HepG2 (cell line): ENCODE measurements around the gene SHPK. TPM values are rescaled to one million over a fixed set of nuclear protein-coding genes. Genes with fewer than 3 reads are reported as not detected.
A peak's percentile ranks its signal among the peaks of the same experiment; 100 is the strongest.

Source experiments
- ATAC-seq: fragments of 200-7000 bp; cut with Tn5 transposase; 3 replicates; pipeline ENCODE4 v1.9.1; 2020; ENCODE audit warnings: mild to moderate bottlenecking, moderate library complexity
- BruUV-seq: library from RNA; stranded (reverse); fragments of 400-500 nt; replicated peaks from 2 replicates; lab custom pipeline; 2021; lab: Mats Ljungman, UMichigan
- CTCF ChIA-PET: fragments of 300-600 bp; formaldehyde crosslinking; extraction: SDS; loops from one replicate; lab custom pipeline; 2021; ENCODE audit warnings: low total read pairs, inconsistent platforms, low intra/inter-chr PET ratio; lab: Yijun Ruan, JAX
- POLR2A ChIA-PET: fragments of 350-600 bp; sonication (Branson Sonifier 250); formaldehyde crosslinking; loops from one replicate; lab custom pipeline; 2020; ENCODE audit warnings: antibody characterized with exemption, inconsistent platforms; lab: Yijun Ruan, JAX
- DNase-seq: peaks from one replicate; pipeline ENCODE4 v3.0.0-alpha.2; 2015; ENCODE audit warnings: low spot score
- FAIRE-seq: peaks from 3 replicates; lab custom pipeline; 2011; peaks lifted over from hg19 to GRCh38; lab: Jason Lieb, UNC
- H2AFZ ChIP-seq: one replicate; pipeline ENCODE4 v1.6.1; 2011; ENCODE audit warnings: low read length, inconsistent platforms
- H3K27ac ChIP-seq: fragments of 300-600 bp; 3 replicates; pipeline ENCODE4 v1.8.0; 2011; ENCODE audit warnings: mixed run types, mild to moderate bottlenecking, mixed read lengths, low read length, inconsistent platforms; ENCODE audit not compliant: insufficient read depth; ENCODE audit errors: extremely low read length
- H3K27me3 ChIP-seq, 2 experiments: fragments of 200-600 bp in 1 of 2; 2 replicates in 1 of 2; 3 replicates in 1 of 2; pipeline versions ENCODE4 v1.6.0 to v1.8.0; 2011; ENCODE audit warnings: low read length in 2 of 2, mild to moderate bottlenecking in 2 of 2, moderate library complexity in 2 of 2, inconsistent platforms in 1 of 2; ENCODE audit not compliant: insufficient read depth in 2 of 2, control insufficient read depth in 1 of 2
- H3K36me3 ChIP-seq, 2 experiments: fragments of 200-600 bp in 1 of 2; replicated peaks in 1 of 2; 2 replicates in 1 of 2; 3 replicates in 1 of 2; pipeline versions ENCODE4 v1.5.1 to v1.8.0; 2011; ENCODE audit warnings: low read length in 2 of 2, inconsistent platforms in 1 of 2; ENCODE audit not compliant: insufficient read depth in 2 of 2, control insufficient read depth in 1 of 2
- H3K4me1 ChIP-seq: 2 replicates; pipeline ENCODE4 v1.5.1; 2012; ENCODE audit warnings: low read length, inconsistent platforms; ENCODE audit not compliant: insufficient read depth
- H3K4me2 ChIP-seq: 2 replicates; pipeline ENCODE4 v1.6.0; 2011; ENCODE audit warnings: low read depth, low read length, inconsistent platforms
- H3K4me3 ChIP-seq, 3 experiments: fragments of 200-600 bp in 1 of 3; sonication (generic), shearing (Covaris generic) in 1 of 3; replicated peaks in 1 of 3; 2 replicates each; pipeline ENCODE4 v1.5.1; 2011 to 2016; ENCODE audit warnings: low read length in 3 of 3, inconsistent platforms in 2 of 3, low read depth in 2 of 3, mild to moderate bottlenecking in 2 of 3, control low read depth in 1 of 3, mixed read lengths in 1 of 3; ENCODE audit not compliant: insufficient read depth in 1 of 3
- H3K79me2 ChIP-seq: one replicate; pipeline ENCODE4 v1.6.1; 2011; ENCODE audit warnings: low read length, inconsistent platforms; ENCODE audit not compliant: insufficient read depth
- H3K9ac ChIP-seq: 2 replicates; pipeline ENCODE4 v1.6.0; 2011; ENCODE audit warnings: mild to moderate bottlenecking, low read depth, low read length, inconsistent platforms; ENCODE audit not compliant: insufficient read depth
- H3K9me3 ChIP-seq: 2 replicates; pipeline ENCODE4 v1.5.1; 2012; ENCODE audit warnings: mild to moderate bottlenecking, low read length
- H4K20me1 ChIP-seq: 2 replicates; pipeline ENCODE4 v1.6.0; 2011; ENCODE audit warnings: inconsistent platforms, mild to moderate bottlenecking, low read length, moderate library complexity; ENCODE audit not compliant: insufficient read depth
- CEBPG ChIP-seq: IDR thresholded peaks from 2 replicates; pipeline ENCODE4 v1.6.1; 2016
- DNMT3B ChIP-seq: conservative IDR thresholded peaks from 2 replicates; pipeline ENCODE4 v1.6.1; 2016; ENCODE audit warnings: missing biosample characterization, control low read depth
- HOXA7 ChIP-seq: sonication (generic); formaldehyde crosslinking; IDR thresholded peaks from 2 replicates; pipeline ENCODE4 v1.8.1; 2022; ENCODE audit warnings: mild to moderate bottlenecking, missing genetic modification reagents, moderate library complexity
- ISX ChIP-seq: sonication (generic); formaldehyde crosslinking; conservative IDR thresholded peaks from 2 replicates; pipeline ENCODE4 v1.5.0; 2020; ENCODE audit warnings: missing genetic modification reagents
- JDP2 ChIP-seq: sonication (generic); formaldehyde crosslinking; IDR thresholded peaks from 2 replicates; pipeline ENCODE4 v1.8.1; 2022; ENCODE audit warnings: missing genetic modification reagents, borderline replicate concordance
- KLF6 ChIP-seq: IDR thresholded peaks from 2 replicates; pipeline ENCODE4 v1.8.0; 2016; ENCODE audit warnings: missing biosample characterization, missing genetic modification reagents
- MAFF ChIP-seq: IDR thresholded peaks from 2 replicates; pipeline ENCODE4 v1.6.1; 2011; ENCODE audit warnings: low read depth, low read length, improper control_type of control experiment
- MED13 ChIP-seq: sonication (generic); formaldehyde crosslinking; IDR thresholded peaks from 2 replicates; pipeline ENCODE4 v1.5.0; 2020; ENCODE audit warnings: missing genetic modification reagents
- MED8 ChIP-seq: sonication (generic); formaldehyde crosslinking; IDR thresholded peaks from 2 replicates; pipeline ENCODE4 v1.8.1; 2023; ENCODE audit warnings: mild to moderate bottlenecking, missing genetic modification reagents; ENCODE audit not compliant: insufficient replicate concordance
- NCOR1 ChIP-seq: fragments of 200-600 bp; sonication (generic); IDR thresholded peaks from 2 replicates; pipeline ENCODE4 v1.7.0; 2017; ENCODE audit warnings: antibody characterized with exemption, low read length, borderline replicate concordance
- RORA ChIP-seq: sonication (generic); formaldehyde crosslinking; IDR thresholded peaks from 2 replicates; pipeline ENCODE4 v1.5.0; 2020; ENCODE audit warnings: mild to moderate bottlenecking, missing genetic modification reagents, moderate library complexity
- RXRB ChIP-seq: IDR thresholded peaks from 2 replicates; pipeline ENCODE4 v1.6.1; 2016; ENCODE audit warnings: borderline replicate concordance, missing genetic modification reagents, missing compliant biosample characterization
- TP53 ChIP-seq: sonication (generic); formaldehyde crosslinking; conservative IDR thresholded peaks from 2 replicates; pipeline ENCODE4 v1.4.0; 2020; ENCODE audit warnings: missing genetic modification reagents
- YEATS2 ChIP-seq: sonication (generic); formaldehyde crosslinking; IDR thresholded peaks from 2 replicates; pipeline ENCODE4 v1.4.0; 2020; ENCODE audit warnings: missing genetic modification reagents, borderline replicate concordance
- ZMYM2 ChIP-seq: sonication (generic); formaldehyde crosslinking; IDR thresholded peaks from 2 replicates; pipeline ENCODE4 v1.8.0; 2022; ENCODE audit warnings: mild to moderate bottlenecking, missing genetic modification reagents
- ZNF205 ChIP-seq: IDR thresholded peaks from 2 replicates; pipeline ENCODE4 v1.6.1; 2018; ENCODE audit warnings: missing biosample characterization, missing genetic modification reagents
- ZNF207 ChIP-seq: fragments of 450-650 bp; IDR thresholded peaks from 2 replicates; pipeline ENCODE4 v1.6.1; 2016; ENCODE audit warnings: antibody characterized with exemption, borderline replicate concordance
- ZNF274 ChIP-seq: sonication (generic); formaldehyde crosslinking; IDR thresholded peaks from 2 replicates; pipeline ENCODE4 v1.5.1; 2020; ENCODE audit warnings: mild to moderate bottlenecking, missing genetic modification reagents
- ZNF605 ChIP-seq: sonication (generic); formaldehyde crosslinking; IDR thresholded peaks from 2 replicates; pipeline ENCODE4 v1.8.0; 2022; ENCODE audit warnings: mild to moderate bottlenecking, missing genetic modification reagents
- ZNF670 ChIP-seq: sonication (generic); formaldehyde crosslinking; IDR thresholded peaks from 2 replicates; pipeline ENCODE4 v1.8.0; 2022; ENCODE audit warnings: mild to moderate bottlenecking, missing genetic modification reagents, borderline replicate concordance
- ZNF703 ChIP-seq: sonication (generic); formaldehyde crosslinking; IDR thresholded peaks from 2 replicates; pipeline ENCODE4 v1.5.1; 2020; ENCODE audit warnings: missing genetic modification reagents, mild to moderate bottlenecking, moderate library complexity, borderline replicate concordance
- WGBS: methylation state at CpG from one replicate; pipeline ENCODE4 v1.1.6; 2017; ENCODE audit warnings: low lambda C conversion rate; 5-methylcytosine and 5-hydroxymethylcytosine counted together
- in situ Hi-C: cut with HindIII; loops from 2 replicates; pipeline ENCODE4 v1.10.0; 2017; ENCODE audit warnings: low pct_unique_long_range_greater_than_20kb; ENCODE audit not compliant: extremely low pct_ligation_motif_present
- intact Hi-C: fragments of 100-400 bp; cut with micrococcal nuclease; formaldehyde crosslinking; loops from one replicate; pipeline ENCODE4 v1.10.0; 2022; ENCODE audit not compliant: unreplicated experiment
- polyA plus RNA-seq, 8 experiments: library from polyadenylated mRNA; depleted of rRNA in 3 of 8; stranded (reverse) in 7 of 8; unstranded in 1 of 8; fragments of >200 nt; fragmentation: Illumina TruSeq in 4 of 8; extraction: Trizol in 4 of 8; gene quantifications; 2 replicates each; pipeline versions ENCODE4 v1.2.1 to v1.2.3, GENCODE V29; 2011 to 2016; ENCODE audit warnings: low read depth in 4 of 8, missing spikeins in 1 of 8, mixed read lengths in 1 of 8; ENCODE audit not compliant: insufficient read depth in 1 of 8
- total RNA-seq, 5 experiments: library from RNA; depleted of rRNA; stranded (reverse); fragments of >200 nt; fragmentation: Illumina TruSeq; extraction: Trizol; gene quantifications; 2 replicates each; pipeline ENCODE4 v1.2.3, GENCODE V29; 2016; ENCODE audit warnings: low read depth in 1 of 5
- TF ChIP-seq, protein P1 (sequence below): sonication (generic); formaldehyde crosslinking; IDR thresholded peaks from 2 replicates; pipeline ENCODE4 v1.4.0; 2020; ENCODE audit warnings: missing genetic modification reagents
- TF ChIP-seq, protein P2 (sequence below): sonication (generic); formaldehyde crosslinking; IDR thresholded peaks from 2 replicates; pipeline ENCODE4 v1.8.0; 2022; ENCODE audit warnings: low read depth, missing genetic modification reagents

SHPK gene
- total and polyA plus RNA-seq, 2 of the 13 experiments (the other 11 are each of a cell fraction or from before 2014, with no cell fraction given), result 16.2 to 30.9 TPM

DNA sequence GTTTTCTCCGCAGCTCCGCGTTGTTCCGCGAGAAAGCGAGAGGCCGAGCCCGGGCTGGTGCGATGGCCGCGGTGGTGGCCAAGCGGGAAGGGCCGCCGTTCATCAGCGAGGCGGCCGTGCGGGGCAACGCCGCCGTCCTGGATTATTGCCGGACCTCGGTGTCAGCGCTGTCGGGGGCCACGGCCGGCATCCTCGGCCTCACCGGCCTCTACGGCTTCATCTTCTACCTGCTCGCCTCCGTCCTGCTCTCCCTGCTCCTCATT is 33.0 kb upstream of the SHPK start (continued):
- TF ChIP-seq MED13 (CRISPR knock-in tag) (no peak), HOXA7 (CRISPR knock-in tag) (no peak), RORA (CRISPR knock-in tag) (no peak), ZMYM2 (CRISPR knock-in tag) (no peak), MED8 (CRISPR knock-in tag) (no peak), ZNF274 (CRISPR knock-in tag) (0 out of 2 replicates have a peak, but pooled peaks have one; percentile 10)

DNA sequence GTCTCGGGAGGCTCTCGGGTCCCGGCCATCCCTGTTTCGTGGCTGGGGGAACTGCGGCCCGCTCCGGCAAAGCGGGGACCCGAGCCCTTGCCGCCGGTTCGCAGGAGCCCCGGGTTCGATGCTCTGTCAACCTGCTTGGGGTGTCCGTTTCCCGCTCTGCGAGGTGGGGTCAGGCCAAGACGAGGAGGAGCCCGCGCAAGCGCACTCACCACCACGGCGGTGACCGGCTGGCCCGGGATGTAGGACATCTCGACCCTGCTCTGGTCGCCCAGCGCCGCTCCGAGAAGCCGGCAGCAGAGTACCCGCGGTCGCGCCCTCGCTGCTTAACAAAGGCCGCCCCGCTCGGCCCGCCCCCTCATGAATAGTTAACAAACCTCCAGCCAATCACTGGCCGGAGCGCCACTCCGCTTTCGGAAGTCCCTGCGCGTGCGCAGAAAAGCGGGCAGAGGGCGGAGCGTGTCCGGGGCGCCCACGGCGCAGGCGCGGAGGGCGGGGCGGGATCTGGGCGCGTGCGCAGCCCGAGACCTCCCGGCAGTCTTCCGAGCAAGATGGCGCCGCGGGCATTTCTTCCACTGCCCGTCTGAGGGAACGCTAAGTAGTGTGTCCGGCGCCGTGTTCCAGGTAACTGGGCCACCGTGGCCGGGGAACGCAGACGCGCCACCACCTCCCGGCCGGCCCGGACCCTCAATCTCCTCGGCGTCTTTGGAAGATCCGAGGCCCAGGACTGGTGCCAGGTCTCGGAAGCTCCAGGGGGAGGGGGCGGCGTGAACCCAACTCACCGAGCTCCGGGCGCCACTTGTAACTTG is 32.4 kb upstream of the SHPK start, which contains the start of the genes EMC6 and TAX1BP3:
TSS of gene EMC6 (plus strand) at position 534 of the 806 bp plus-strand sequence. CDS start 335 bp downstream, outside the sequence.
TSS of gene TAX1BP3 (minus strand) at position 300 of the 806 bp plus-strand sequence. CDS start at position 248, 52 bp downstream.
- Histone ChIP-seq H3K27ac (peak within 1 kb of the TSS; percentile 96), H3K36me3 (peaks cover 2 to 8% of the 10 kb centered on the region in 2 experiments; a peak in 3 of 5 replicates), H3K79me2 (peaks cover 24% of the 10 kb centered on the region), H4K20me1 (peaks cover 4% of the 10 kb centered on the region; the same call in 1 of the 2 replicates), H3K4me2 (peak within 1 kb of the TSS; percentile 90), H3K9me3 (no peaks in the 10 kb centered on the region), H3K27me3 (no peaks in the 10 kb centered on the region; a peak in 1 of 5 replicates), H3K9ac (peak within 1 kb of the TSS; percentile 95), H2AFZ (no peak within 1 kb of the TSS), H3K4me3 (peak within 1 kb of the TSS; percentile 89 to 97 (median 95)), H3K4me1 (peaks cover 44% of the 10 kb centered on the region)
- intact Hi-C loops, result no loop called here
- WGBS, result 0% methylated on average over 3 of the region's 89 CpGs
- ATAC-seq (peak; percentile 89), DNase-seq (peak; percentile 95), FAIRE-seq (peak; percentile 12)
- CTCF ChIA-PET, result no interaction called here
- in situ Hi-C loops, result loop anchor here (10.0 kb wide), 1 partner anchor 624 kb away; no protein-coding TSS in a partner anchor
- BruUV-seq, result no TSS peak
- POLR2A ChIA-PET, result interaction anchor here (0.8 to 3.6 kb wide), 20 partner anchors 10 to 178 kb away, joined by 3 to 74 read pairs (median 6); partner anchors contain the start of genes CTNS, HASPIN, NCBP3 and P2RX5
- no peak for TF ChIP-seq JDP2 (CRISPR knock-in tag)
- TF ChIP-seq NCOR1, result no peak
- no peak for TF ChIP-seq ZNF207
- TF ChIP-seq DNMT3B (CRISPR knock-in tag), result peak; percentile 68; the same call in 1 of the 2 replicates
- no peak for TF ChIP-seq MAFF
- no peak; the same call in 1 of the 2 replicates for TF ChIP-seq KLF6 (CRISPR knock-in tag)
- TF ChIP-seq ZNF205, result peak; percentile 44; the same call in 1 of the 2 replicates
- peak; percentile 71; the same call in 1 of the 2 replicates for TF ChIP-seq ZNF605 (CRISPR knock-in tag)
- TF ChIP-seq ISX, result peak; percentile 89; the same call in 1 of the 2 replicates
- peak; percentile 62; the same call in 1 of the 2 replicates for TF ChIP-seq YEATS2 (CRISPR knock-in tag)
- no peak; the same call in 1 of the 2 replicates for TF ChIP-seq ZNF703 (CRISPR knock-in tag)
- TF ChIP-seq ZNF670 (CRISPR knock-in tag), result no peak
- no peak for TF ChIP-seq CEBPG
- peak; percentile 58 for TF ChIP-seq TP53
- TF ChIP-seq, protein P1, sequence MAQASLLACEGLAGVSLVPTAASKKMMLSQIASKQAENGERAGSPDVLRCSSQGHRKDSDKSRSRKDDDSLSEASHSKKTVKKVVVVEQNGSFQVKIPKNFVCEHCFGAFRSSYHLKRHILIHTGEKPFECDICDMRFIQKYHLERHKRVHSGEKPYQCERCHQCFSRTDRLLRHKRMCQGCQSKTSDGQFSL (CRISPR knock-in tag), result no peak
- TF ChIP-seq ZMYM2 (CRISPR knock-in tag), result peak; percentile 40; the same call in 1 of the 2 replicates
- 0 out of 2 replicates have a peak, but pooled peaks have one; percentile 8 for TF ChIP-seq RXRB (CRISPR knock-in tag)
- TF ChIP-seq, protein P2, sequence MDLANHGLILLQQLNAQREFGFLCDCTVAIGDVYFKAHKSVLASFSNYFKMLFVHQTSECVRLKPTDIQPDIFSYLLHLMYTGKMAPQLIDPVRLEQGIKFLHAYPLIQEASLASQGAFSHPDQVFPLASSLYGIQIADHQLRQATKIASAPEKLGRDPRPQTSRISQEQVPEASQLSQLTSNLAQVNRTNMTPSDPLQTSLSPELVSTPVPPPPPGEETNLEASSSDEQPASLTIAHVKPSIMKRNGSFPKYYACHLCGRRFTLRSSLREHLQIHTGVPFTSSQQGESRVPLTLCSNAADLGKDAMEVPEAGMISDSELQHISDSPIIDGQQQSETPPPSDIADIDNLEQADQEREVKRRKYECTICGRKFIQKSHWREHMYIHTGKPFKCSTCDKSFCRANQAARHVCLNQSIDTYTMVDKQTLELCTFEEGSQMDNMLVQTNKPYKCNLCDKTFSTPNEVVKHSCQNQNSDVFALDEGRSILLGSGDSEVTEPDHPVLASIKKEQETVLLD (CRISPR knock-in tag), result no peak; the same call in 1 of the 2 replicates
